Endothelial cell of umbilical vein (primary cell): ENCODE data around the gene THAP4.
"Not testable (repeated sequence)": the region's sequence is repeated elsewhere in the genome, so short reads cannot be mapped to it uniquely, and the experiment has no call there.

Experiments used
- CTCF ChIP-seq, 2 donors: IDR thresholded peaks; 1 replicate in 1 of 2; 2 replicates in 1 of 2; pipeline ENCODE4 v1.5.1; 2011; ENCODE audit warnings: low read length in 2 of 2, mild to moderate bottlenecking in 2 of 2, moderate library complexity in 2 of 2, control low read depth in 1 of 2, inconsistent platforms in 1 of 2, low read depth in 1 of 2; ENCODE audit not compliant: insufficient read depth in 1 of 2; ENCODE audit errors: extremely low read depth in 1 of 2
- EZH2 ChIP-seq: IDR thresholded peaks from 2 replicates; pipeline ENCODE4 v1.6.1; 2012; ENCODE audit warnings: borderline replicate concordance, low read depth, mild to moderate bottlenecking, moderate library complexity, low read length, inconsistent platforms; ENCODE audit not compliant: severe bottlenecking
- FOS ChIP-seq: IDR thresholded peaks from 2 replicates; pipeline ENCODE4 v1.6.1; 2011; ENCODE audit warnings: mild to moderate bottlenecking, low read length, moderate library complexity, borderline replicate concordance; ENCODE audit not compliant: insufficient read depth
- GATA2 ChIP-seq: IDR thresholded peaks from 2 replicates; pipeline ENCODE4 v1.7.0; 2011; ENCODE audit warnings: low read depth, mild to moderate bottlenecking, moderate library complexity, mixed read lengths, low read length; ENCODE audit not compliant: insufficient read length, insufficient read depth
- JUN ChIP-seq: IDR thresholded peaks from 2 replicates; pipeline ENCODE4 v1.6.1; 2011; ENCODE audit warnings: borderline replicate concordance, low read depth; ENCODE audit not compliant: insufficient read length, insufficient read depth
- MAX ChIP-seq: IDR thresholded peaks from 2 replicates; pipeline ENCODE4 v1.6.1; 2011; ENCODE audit not compliant: insufficient read depth, insufficient read length
- POLR2A ChIP-seq: IDR thresholded peaks from 2 replicates; pipeline ENCODE4 v1.6.1; 2012; ENCODE audit warnings: low read depth, mild to moderate bottlenecking, control low read depth, low read length
- POLR2AphosphoS5 ChIP-seq: IDR thresholded peaks from 2 replicates; pipeline ENCODE4 v1.6.1; 2012; ENCODE audit warnings: low read depth, mild to moderate bottlenecking, control low read depth, low read length, moderate library complexity; ENCODE audit not compliant: insufficient read depth

- not testable (repeated sequence) for TF ChIP-seq EZH2; CTCF (IDR thresholded peaks at IDR 0.05; ENCODE audit: extremely low read depth in 1 of 2, insufficient read depth in 1 of 2, low read depth in 1 of 2, low read length in 2 of 2); GATA2; POLR2AphosphoS5; MAX; POLR2A; FOS; JUN
These were observed 25.8 kb upstream of the THAP4 start for GRCh38 chr2:241662731-241663130.
